DND-41 (cell line): ENCODE measurements around the gene TRAPPC6A.

Experiments
- EZH2 ChIP-seq: IDR thresholded peaks from 3 replicates; pipeline ENCODE4 v1.6.1; 2012; ENCODE audit warnings: borderline replicate concordance, low read depth, mild to moderate bottlenecking, moderate library complexity, low read length, inconsistent platforms; ENCODE audit not compliant: severe bottlenecking
- TF ChIP-seq, protein P1 (sequence below): IDR thresholded peaks from 2 replicates; pipeline ENCODE4 v1.5.1; 2012; ENCODE audit warnings: borderline replicate concordance, low read length, moderate library complexity, mild to moderate bottlenecking; ENCODE audit not compliant: poor library complexity, severe bottlenecking; ENCODE audit errors: extremely low read depth

DNA sequence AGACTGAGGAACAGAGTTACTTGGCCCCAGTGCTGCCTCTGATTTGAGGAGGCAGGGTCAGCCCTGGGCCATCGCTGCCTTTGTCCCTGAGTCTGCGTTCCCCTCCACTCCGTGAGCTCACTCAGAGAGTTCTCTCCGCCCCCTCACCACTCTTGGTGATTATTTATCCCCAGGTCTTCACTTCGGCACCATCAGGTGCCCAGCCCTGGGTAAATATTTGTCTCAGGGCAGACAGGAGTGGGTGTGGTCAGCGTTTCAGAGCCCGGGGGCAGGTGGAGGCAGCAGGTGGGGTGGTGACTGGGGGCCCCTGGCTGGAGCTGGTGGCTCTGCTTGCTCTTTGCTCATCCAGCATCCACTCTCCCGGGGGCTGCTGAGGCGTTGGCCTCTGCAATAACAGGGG, 64.4 kb downstream of the TRAPPC6A start:
- TF ChIP-seq, protein P1, sequence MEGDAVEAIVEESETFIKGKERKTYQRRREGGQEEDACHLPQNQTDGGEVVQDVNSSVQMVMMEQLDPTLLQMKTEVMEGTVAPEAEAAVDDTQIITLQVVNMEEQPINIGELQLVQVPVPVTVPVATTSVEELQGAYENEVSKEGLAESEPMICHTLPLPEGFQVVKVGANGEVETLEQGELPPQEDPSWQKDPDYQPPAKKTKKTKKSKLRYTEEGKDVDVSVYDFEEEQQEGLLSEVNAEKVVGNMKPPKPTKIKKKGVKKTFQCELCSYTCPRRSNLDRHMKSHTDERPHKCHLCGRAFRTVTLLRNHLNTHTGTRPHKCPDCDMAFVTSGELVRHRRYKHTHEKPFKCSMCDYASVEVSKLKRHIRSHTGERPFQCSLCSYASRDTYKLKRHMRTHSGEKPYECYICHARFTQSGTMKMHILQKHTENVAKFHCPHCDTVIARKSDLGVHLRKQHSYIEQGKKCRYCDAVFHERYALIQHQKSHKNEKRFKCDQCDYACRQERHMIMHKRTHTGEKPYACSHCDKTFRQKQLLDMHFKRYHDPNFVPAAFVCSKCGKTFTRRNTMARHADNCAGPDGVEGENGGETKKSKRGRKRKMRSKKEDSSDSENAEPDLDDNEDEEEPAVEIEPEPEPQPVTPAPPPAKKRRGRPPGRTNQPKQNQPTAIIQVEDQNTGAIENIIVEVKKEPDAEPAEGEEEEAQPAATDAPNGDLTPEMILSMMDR = no peak
- no peak for TF ChIP-seq EZH2
